Endothelial cell of umbilical vein (primary cell): ENCODE results near the gene CDYL. TPM values are rescaled to one million over a fixed set of nuclear protein-coding genes. Genes with fewer than 3 reads are reported as not detected.

Source experiments
- BruUV-seq: library from RNA; stranded (reverse); fragments of 400-500 nt; replicated peaks from 2 replicates; lab custom pipeline; 2021; lab: Mats Ljungman, UMichigan
- CTCF ChIA-PET: fragments of 300-600, 350-600 bp; sonication (Branson Sonifier 250); formaldehyde crosslinking; loops from one replicate; lab custom pipeline; 2021; ENCODE audit warnings: antibody characterized with exemption, inconsistent platforms; lab: Charles Lee
- POLR2A ChIA-PET: fragments of 300-600, 350-600 bp; sonication (Branson Sonifier 250); formaldehyde crosslinking; loops from one replicate; lab custom pipeline; 2021; ENCODE audit warnings: antibody characterized with exemption, inconsistent platforms; lab: Charles Lee
- DNase-seq: peaks from one replicate; pipeline ENCODE4 v3.0.0-alpha.2; 2011; ENCODE audit warnings: low read depth, low spot score
- FAIRE-seq: peaks from 2 replicates; lab custom pipeline; 2011; peaks lifted over from hg19 to GRCh38; lab: Jason Lieb, UNC
- H2AFZ ChIP-seq: 2 replicates; pipeline ENCODE4 v1.6.0; 2012; ENCODE audit warnings: low read depth, low read length, control low read depth, inconsistent platforms
- H3K27ac ChIP-seq: 2 replicates; pipeline ENCODE4 v1.5.1; 2011; ENCODE audit warnings: low read depth, mild to moderate bottlenecking, control low read depth, low read length, moderate library complexity; ENCODE audit not compliant: insufficient read depth
- H3K27me3 ChIP-seq, 2 experiments: 2 replicates each; pipeline versions ENCODE4 v1.6.0 to v1.6.1; 2011; ENCODE audit warnings: low read length in 2 of 2, mixed read lengths in 1 of 2; ENCODE audit not compliant: control insufficient read depth in 2 of 2, insufficient read depth in 2 of 2
- H3K36me3 ChIP-seq, 2 experiments: 2 replicates in 1 of 2; 3 replicates in 1 of 2; pipeline ENCODE4 v1.5.1; 2011; ENCODE audit warnings: low read length in 2 of 2, mild to moderate bottlenecking in 1 of 2, moderate library complexity in 1 of 2; ENCODE audit not compliant: control insufficient read depth in 2 of 2, insufficient read depth in 2 of 2; ENCODE audit errors: extremely low read depth in 1 of 2
- H3K4me1 ChIP-seq: 3 replicates; pipeline ENCODE4 v1.5.1; 2011; ENCODE audit warnings: mild to moderate bottlenecking, low read length; ENCODE audit not compliant: control insufficient read depth, insufficient read depth; ENCODE audit errors: extremely low read depth
- H3K4me2 ChIP-seq: 2 replicates; pipeline ENCODE4 v1.6.1; 2011; ENCODE audit warnings: low read length, control low read depth, mixed read lengths; ENCODE audit not compliant: insufficient read depth
- H3K4me3 ChIP-seq, 3 experiments: fragments of 200-600 bp in 1 of 3; sonication (generic), shearing (Covaris generic) in 1 of 3; replicated peaks in 1 of 3; 2 replicates each; pipeline ENCODE4 v1.5.1; 2011 to 2016; ENCODE audit warnings: control low read depth in 3 of 3, low read length in 3 of 3, mild to moderate bottlenecking in 2 of 3, inconsistent platforms in 1 of 3, low read depth in 1 of 3, moderate library complexity in 1 of 3; ENCODE audit not compliant: insufficient read depth in 1 of 3
- H3K79me2 ChIP-seq: 2 replicates; pipeline ENCODE4 v1.6.0; 2012; ENCODE audit warnings: low read length, inconsistent platforms; ENCODE audit not compliant: control insufficient read depth, insufficient read depth
- H3K9ac ChIP-seq: replicated peaks from 2 replicates; pipeline ENCODE3; 2011; ENCODE audit warnings: low read length, control low read depth; ENCODE audit not compliant: insufficient read depth; ENCODE audit errors: extremely low read depth
- H3K9me1 ChIP-seq: replicated peaks from 3 replicates; pipeline ENCODE4 v1.6.0; 2011; ENCODE audit warnings: mild to moderate bottlenecking, low read length; ENCODE audit not compliant: control insufficient read depth, insufficient read depth; ENCODE audit errors: extremely low read depth
- H3K9me3 ChIP-seq: replicated peaks from 2 replicates; pipeline ENCODE4 v1.5.1; 2012; ENCODE audit warnings: low read length, inconsistent platforms; ENCODE audit not compliant: control insufficient read depth, insufficient read depth
- H4K20me1 ChIP-seq: replicated peaks from 2 replicates; pipeline ENCODE3; 2011; ENCODE audit warnings: mild to moderate bottlenecking, low read length; ENCODE audit not compliant: control insufficient read depth, insufficient read depth; ENCODE audit errors: extremely low read depth
- EZH2 ChIP-seq: IDR thresholded peaks from 2 replicates; pipeline ENCODE4 v1.6.1; 2012; ENCODE audit warnings: borderline replicate concordance, low read depth, mild to moderate bottlenecking, moderate library complexity, low read length, inconsistent platforms; ENCODE audit not compliant: severe bottlenecking
- FOS ChIP-seq: IDR thresholded peaks from 2 replicates; pipeline ENCODE4 v1.6.1; 2011; ENCODE audit warnings: mild to moderate bottlenecking, low read length, moderate library complexity, borderline replicate concordance; ENCODE audit not compliant: insufficient read depth
- GATA2 ChIP-seq: IDR thresholded peaks from 2 replicates; pipeline ENCODE4 v1.7.0; 2011; ENCODE audit warnings: low read depth, mild to moderate bottlenecking, moderate library complexity, mixed read lengths, low read length; ENCODE audit not compliant: insufficient read length, insufficient read depth
- JUN ChIP-seq: IDR thresholded peaks from 2 replicates; pipeline ENCODE4 v1.6.1; 2011; ENCODE audit warnings: borderline replicate concordance, low read depth; ENCODE audit not compliant: insufficient read length, insufficient read depth
- MYC ChIP-seq: IDR thresholded peaks from one replicate; pipeline ENCODE4 v1.6.1; 2011; ENCODE audit warnings: mild to moderate bottlenecking, low read depth, low read length
- POLR2A ChIP-seq: IDR thresholded peaks from 2 replicates; pipeline ENCODE4 v1.6.1; 2012; ENCODE audit warnings: low read depth, mild to moderate bottlenecking, control low read depth, low read length
- POLR2AphosphoS5 ChIP-seq: IDR thresholded peaks from 2 replicates; pipeline ENCODE4 v1.6.1; 2012; ENCODE audit warnings: low read depth, mild to moderate bottlenecking, control low read depth, low read length, moderate library complexity; ENCODE audit not compliant: insufficient read depth
- dilution Hi-C: fragments of 300-500 bp; cut with MboI; formaldehyde crosslinking; loops from one replicate; pipeline ENCODE4 v1.15.0; 2019; ENCODE audit warnings: low sequenced_read_pairs; ENCODE audit not compliant: extremely low pct_ligation_motif_present
- intact Hi-C: fragments of 100-400 bp; cut with micrococcal nuclease; formaldehyde crosslinking; loops from one replicate; pipeline ENCODE4 v1.10.0; 2022
- polyA plus RNA-seq, 4 experiments: library from polyadenylated mRNA; depleted of rRNA in 3 of 4; stranded (reverse) in 3 of 4; unstranded in 1 of 4; fragments of >200 nt; gene quantifications; 2 replicates each; pipeline versions ENCODE4 v1.2.1 to v1.2.3, GENCODE V29; 2011 to 2012; ENCODE audit warnings: missing spikeins in 1 of 4
- total RNA-seq: library from RNA; stranded (reverse); gene quantifications from 2 replicates; pipeline ENCODE4 v1.2.3, GENCODE V29; 2021
- TF ChIP-seq, protein P1 (sequence below), 2 donors: IDR thresholded peaks; 1 replicate in 1 of 2; 2 replicates in 1 of 2; pipeline ENCODE4 v1.5.1; 2011; ENCODE audit warnings: low read length in 2 of 2, mild to moderate bottlenecking in 2 of 2, moderate library complexity in 2 of 2, control low read depth in 1 of 2, inconsistent platforms in 1 of 2, low read depth in 1 of 2; ENCODE audit not compliant: insufficient read depth in 1 of 2; ENCODE audit errors: extremely low read depth in 1 of 2

Gene CDYL
- total and polyA plus RNA-seq, 2 donors (not counting 3 experiments of a cell fraction or from before 2014, with no cell fraction given) = 10.2 to 35.6 TPM

DNA sequence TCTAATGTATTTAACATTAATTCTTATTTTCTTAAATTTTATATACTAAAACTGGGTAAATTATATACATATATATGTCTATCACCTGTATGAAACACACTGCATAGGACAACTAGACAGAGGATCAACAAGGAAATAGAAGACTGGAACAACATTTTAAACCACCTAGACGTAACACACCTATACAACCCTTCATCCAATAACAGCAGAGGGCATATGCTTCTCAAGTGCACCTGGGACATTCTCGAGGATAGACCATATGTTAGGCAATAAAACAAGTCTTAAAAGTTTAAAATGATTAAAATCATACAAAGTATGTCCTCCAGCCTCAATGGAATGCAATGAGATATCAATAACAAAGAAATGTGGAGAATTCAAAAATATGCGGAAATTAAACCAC lies 182.4 kb downstream of the CDYL start:
- H3K4me1 ChIP-seq = no peaks in the 10 kb centered on the region
- H3K9me3 ChIP-seq = no peaks in the 10 kb centered on the region
- no peaks in the 10 kb centered on the region for H3K36me3 ChIP-seq
- FAIRE-seq (no peak), DNase-seq (no peak)
- H3K9ac ChIP-seq = no peak overlapping the region
- no peak overlapping the region for H3K4me3 ChIP-seq
- intact Hi-C loops (no loop called here), dilution Hi-C loops (no loop called here)
- H3K79me2 ChIP-seq = no peaks in the 10 kb centered on the region
- no peak overlapping the region for H2AFZ ChIP-seq
- H3K27me3 ChIP-seq = peaks cover 0 to 1% of the 10 kb centered on the region in 2 experiments
- TF ChIP-seq, protein P1, sequence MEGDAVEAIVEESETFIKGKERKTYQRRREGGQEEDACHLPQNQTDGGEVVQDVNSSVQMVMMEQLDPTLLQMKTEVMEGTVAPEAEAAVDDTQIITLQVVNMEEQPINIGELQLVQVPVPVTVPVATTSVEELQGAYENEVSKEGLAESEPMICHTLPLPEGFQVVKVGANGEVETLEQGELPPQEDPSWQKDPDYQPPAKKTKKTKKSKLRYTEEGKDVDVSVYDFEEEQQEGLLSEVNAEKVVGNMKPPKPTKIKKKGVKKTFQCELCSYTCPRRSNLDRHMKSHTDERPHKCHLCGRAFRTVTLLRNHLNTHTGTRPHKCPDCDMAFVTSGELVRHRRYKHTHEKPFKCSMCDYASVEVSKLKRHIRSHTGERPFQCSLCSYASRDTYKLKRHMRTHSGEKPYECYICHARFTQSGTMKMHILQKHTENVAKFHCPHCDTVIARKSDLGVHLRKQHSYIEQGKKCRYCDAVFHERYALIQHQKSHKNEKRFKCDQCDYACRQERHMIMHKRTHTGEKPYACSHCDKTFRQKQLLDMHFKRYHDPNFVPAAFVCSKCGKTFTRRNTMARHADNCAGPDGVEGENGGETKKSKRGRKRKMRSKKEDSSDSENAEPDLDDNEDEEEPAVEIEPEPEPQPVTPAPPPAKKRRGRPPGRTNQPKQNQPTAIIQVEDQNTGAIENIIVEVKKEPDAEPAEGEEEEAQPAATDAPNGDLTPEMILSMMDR (IDR thresholded peaks at IDR 0.05; ENCODE audit: extremely low read depth in 1 of 2, insufficient read depth in 1 of 2, low read depth in 1 of 2, low read length in 2 of 2) = no peak
- TF ChIP-seq GATA2 = no peak
- no peak for TF ChIP-seq EZH2
- TF ChIP-seq POLR2A = no peak
- TF ChIP-seq FOS = no peak
- TF ChIP-seq JUN = no peak
- no peak for TF ChIP-seq POLR2AphosphoS5
- TF ChIP-seq MYC = no peak
- H3K27ac ChIP-seq = no peak overlapping the region
- ChIA-PET POLR2A (no interaction called here), CTCF (no interaction called here)
- no peaks in the 10 kb centered on the region for H4K20me1 ChIP-seq
- H3K9me1 ChIP-seq = no peaks in the 10 kb centered on the region
- no peak overlapping the region for H3K4me2 ChIP-seq
- BruUV-seq = no TSS peak
